Measurements from ENCODE around the gene GNPTG.
"Not testable (repeated sequence)": the region's sequence is repeated elsewhere in the genome, so short reads cannot be mapped to it uniquely, and the experiment has no call there.

Gene GNPTG

DNA sequence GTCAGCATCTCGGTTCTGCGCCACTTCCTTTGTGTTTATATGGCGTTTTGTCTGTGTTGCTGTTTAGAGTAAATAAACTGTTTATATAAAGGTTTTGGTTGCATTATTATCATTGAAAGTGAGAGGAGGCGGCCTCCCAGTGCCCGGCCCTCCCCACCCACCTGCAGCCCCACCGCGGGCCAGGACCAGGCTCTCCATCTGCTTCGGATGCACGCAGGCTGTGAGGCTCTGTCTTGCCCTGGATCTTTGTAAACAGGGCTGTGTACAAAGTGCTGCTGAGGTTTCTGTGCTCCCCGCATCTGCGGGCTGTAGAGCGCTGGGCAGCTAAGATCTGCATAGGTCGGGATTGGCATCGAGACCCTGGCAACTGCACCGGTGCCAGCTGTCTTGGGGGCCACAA, 26.5 kb upstream of the GNPTG start:
- in situ Hi-C loops (cut with HindIII; ENCODE audit: low sequenced_read_pairs): no loop called here
- no peak for DNase-seq (ENCODE audit: low read depth, low spot score)
- H3K4me3 ChIP-seq (ENCODE audit: low read depth, low read length): no peak overlapping the region
- no peak for TF ChIP-seq CTCF (IDR thresholded peaks at IDR 0.05; ENCODE audit: low read depth, low read length)

GRCh38 chr16:1325673-1326371, 25.9 kb upstream of the GNPTG start:
- TF ChIP-seq CTCF (IDR thresholded peaks at IDR 0.05; ENCODE audit: low read depth, low read length): no peak
- in situ Hi-C loops (cut with HindIII; ENCODE audit: low sequenced_read_pairs): no loop called here
- no peak overlapping the region for H3K4me3 ChIP-seq (ENCODE audit: low read depth, low read length)
- DNase-seq (ENCODE audit: low read depth, low spot score): no peak

GRCh38 chr16:1326391-1326790, 25.3 kb upstream of the GNPTG start:
- no peak for DNase-seq (ENCODE audit: low read depth, low spot score)
- no peak for TF ChIP-seq CTCF (IDR thresholded peaks at IDR 0.05; ENCODE audit: low read depth, low read length)
- no peak overlapping the region for H3K4me3 ChIP-seq (ENCODE audit: low read depth, low read length)
- in situ Hi-C loops (cut with HindIII; ENCODE audit: low sequenced_read_pairs): no loop called here

DNA sequence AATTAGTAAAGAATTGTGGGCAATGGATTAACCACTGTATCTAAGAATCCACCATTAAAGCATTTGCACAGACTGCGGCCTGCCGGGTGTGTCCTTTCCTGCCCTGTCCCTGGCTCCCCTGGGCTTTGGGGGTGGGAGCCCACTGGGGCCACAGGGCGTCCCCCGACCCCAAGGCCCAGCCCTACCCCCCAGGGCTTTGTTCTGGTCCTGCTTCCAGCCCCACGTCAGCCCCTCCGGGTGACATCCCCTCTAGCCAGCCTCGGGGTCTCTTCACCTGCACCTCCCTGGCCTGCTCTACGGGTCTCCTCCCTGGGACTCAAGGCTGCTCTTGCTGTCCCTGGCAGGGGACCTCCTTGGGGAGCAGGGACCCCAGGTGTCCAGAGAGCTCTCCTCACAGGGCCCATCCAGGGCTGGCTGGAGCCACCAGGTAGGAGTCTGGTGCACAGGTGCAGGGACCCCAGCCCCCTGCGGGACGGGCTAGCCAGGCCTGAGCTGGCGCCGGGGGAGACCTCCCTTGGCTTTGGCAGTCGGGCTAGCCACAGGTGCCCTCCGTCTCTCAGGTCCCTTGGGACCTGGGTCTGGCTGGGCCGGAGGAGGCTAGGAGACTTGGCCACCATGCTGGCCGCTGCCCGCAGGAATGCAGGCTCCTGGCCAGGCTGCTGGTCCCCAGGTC, 24.6 kb upstream of the GNPTG start:
- DNase-seq (ENCODE audit: low read depth, low spot score): no peak
- no peak overlapping the region for H3K4me3 ChIP-seq (ENCODE audit: low read depth, low read length)
- in situ Hi-C loops (cut with HindIII; ENCODE audit: low sequenced_read_pairs): no loop called here
- no peak for TF ChIP-seq CTCF (IDR thresholded peaks at IDR 0.05; ENCODE audit: low read depth, low read length)

- DNase-seq (ENCODE audit: low read depth, low spot score): no peak
- no peak overlapping the region for H3K4me3 ChIP-seq (ENCODE audit: low read depth, low read length)
- in situ Hi-C loops (cut with HindIII; ENCODE audit: low sequenced_read_pairs): no loop called here
- TF ChIP-seq CTCF (IDR thresholded peaks at IDR 0.05; ENCODE audit: low read depth, low read length): no peak
Observed at GRCh38 chr16:1327619-1327947, 24.1 kb upstream of the GNPTG start.

DNA sequence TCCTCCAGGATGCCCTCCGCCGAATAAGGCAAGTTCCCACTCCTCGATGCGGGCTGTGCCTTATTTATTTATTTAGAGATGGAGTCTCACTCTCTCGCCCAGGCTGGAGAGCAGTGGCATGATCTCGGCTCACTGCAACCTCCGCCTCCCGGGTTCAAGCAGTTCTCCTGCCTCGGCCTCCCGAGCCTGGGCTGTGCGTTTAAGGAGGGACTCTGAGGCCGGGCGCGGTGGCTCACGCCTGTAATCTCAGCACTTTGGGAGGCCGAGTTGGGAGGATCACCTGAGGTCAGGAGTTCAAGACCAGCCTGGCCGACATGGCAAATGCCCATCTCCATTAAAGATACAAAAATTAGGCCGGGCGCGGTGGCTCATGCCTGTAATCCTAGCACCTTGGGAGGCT, 23.6 kb upstream of the GNPTG start:
- H3K4me3 ChIP-seq (ENCODE audit: low read depth, low read length); DNase-seq (ENCODE audit: low read depth, low spot score); in situ Hi-C loops (cut with HindIII; ENCODE audit: low sequenced_read_pairs): not testable (repeated sequence)

- H3K4me3 ChIP-seq (ENCODE audit: low read depth, low read length); DNase-seq (ENCODE audit: low read depth, low spot score); in situ Hi-C loops (cut with HindIII; ENCODE audit: low sequenced_read_pairs): not testable (repeated sequence)
Observed at GRCh38 chr16:1328961-1329360, 22.8 kb upstream of the GNPTG start.

Measured in astrocyte of the spinal cord (primary cell).